Endothelial cell of umbilical vein (primary cell): ENCODE data around the gene C1QTNF4.

Source experiments
- EZH2 ChIP-seq: IDR thresholded peaks from 2 replicates; pipeline ENCODE4 v1.6.1; 2012; ENCODE audit warnings: borderline replicate concordance, low read depth, mild to moderate bottlenecking, moderate library complexity, low read length, inconsistent platforms; ENCODE audit not compliant: severe bottlenecking
- POLR2A ChIP-seq: IDR thresholded peaks from 2 replicates; pipeline ENCODE4 v1.6.1; 2012; ENCODE audit warnings: low read depth, mild to moderate bottlenecking, control low read depth, low read length
- TF ChIP-seq, protein P1 (sequence below), 2 donors: IDR thresholded peaks; 1 replicate in 1 of 2; 2 replicates in 1 of 2; pipeline ENCODE4 v1.5.1; 2011; ENCODE audit warnings: low read length in 2 of 2, mild to moderate bottlenecking in 2 of 2, moderate library complexity in 2 of 2, control low read depth in 1 of 2, inconsistent platforms in 1 of 2, low read depth in 1 of 2; ENCODE audit not compliant: insufficient read depth in 1 of 2; ENCODE audit errors: extremely low read depth in 1 of 2

DNA sequence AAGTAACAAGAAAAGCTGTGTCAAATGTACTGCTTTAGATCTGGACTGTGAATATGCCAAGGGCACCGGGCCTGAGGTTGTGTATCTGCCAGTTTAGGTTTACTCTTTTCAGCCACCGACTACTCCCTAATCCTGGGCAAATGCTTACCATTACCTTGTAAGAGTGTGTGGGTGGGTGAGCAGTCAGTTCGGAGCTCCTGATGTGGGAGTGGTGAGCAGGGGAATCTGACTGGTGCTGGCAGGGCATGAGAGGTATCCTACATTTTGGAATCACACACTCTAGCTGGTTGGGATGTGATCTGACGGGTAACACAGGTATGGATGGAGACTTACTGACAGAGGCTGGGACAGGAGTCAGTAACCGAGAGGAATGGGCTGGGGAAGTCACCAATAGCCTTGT is 10.4 kb downstream of the C1QTNF4 start:
- TF ChIP-seq, protein P1, sequence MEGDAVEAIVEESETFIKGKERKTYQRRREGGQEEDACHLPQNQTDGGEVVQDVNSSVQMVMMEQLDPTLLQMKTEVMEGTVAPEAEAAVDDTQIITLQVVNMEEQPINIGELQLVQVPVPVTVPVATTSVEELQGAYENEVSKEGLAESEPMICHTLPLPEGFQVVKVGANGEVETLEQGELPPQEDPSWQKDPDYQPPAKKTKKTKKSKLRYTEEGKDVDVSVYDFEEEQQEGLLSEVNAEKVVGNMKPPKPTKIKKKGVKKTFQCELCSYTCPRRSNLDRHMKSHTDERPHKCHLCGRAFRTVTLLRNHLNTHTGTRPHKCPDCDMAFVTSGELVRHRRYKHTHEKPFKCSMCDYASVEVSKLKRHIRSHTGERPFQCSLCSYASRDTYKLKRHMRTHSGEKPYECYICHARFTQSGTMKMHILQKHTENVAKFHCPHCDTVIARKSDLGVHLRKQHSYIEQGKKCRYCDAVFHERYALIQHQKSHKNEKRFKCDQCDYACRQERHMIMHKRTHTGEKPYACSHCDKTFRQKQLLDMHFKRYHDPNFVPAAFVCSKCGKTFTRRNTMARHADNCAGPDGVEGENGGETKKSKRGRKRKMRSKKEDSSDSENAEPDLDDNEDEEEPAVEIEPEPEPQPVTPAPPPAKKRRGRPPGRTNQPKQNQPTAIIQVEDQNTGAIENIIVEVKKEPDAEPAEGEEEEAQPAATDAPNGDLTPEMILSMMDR (IDR thresholded peaks at IDR 0.05; ENCODE audit: extremely low read depth in 1 of 2, insufficient read depth in 1 of 2, low read depth in 1 of 2, low read length in 2 of 2), result no peak
- no peak for TF ChIP-seq POLR2A
- no peak for TF ChIP-seq EZH2
